Measurements from ENCODE around the gene GRIN2D. TPM values are rescaled to one million over a fixed set of nuclear protein-coding genes. Genes with fewer than 3 reads are reported as not detected.
A peak's percentile ranks its signal among the peaks of the same experiment; 100 is the strongest.

Gene GRIN2D
- 0.58 TPM for total RNA-seq
- polyA plus RNA-seq (ENCODE audit: insufficient read depth in 1 of 8, insufficient read length in 8 of 8, low replicate concordance in 1 of 8): 1 to 10 TPM in 7 of 8 donors, under 1 TPM in 1; 0.93 to 3.1 (median 2.1) TPM
- long read RNA-seq, donor 1: 0 reads
- long read RNA-seq, donor 2: 0 reads
- long read RNA-seq, donor 3: 0 reads
- long read RNA-seq, donor 4: 0 reads
- long read RNA-seq, donor 5: 0 reads
- long read RNA-seq, donor 6: 0 reads
- long read RNA-seq, donor 7: 0 reads
- long read RNA-seq, donor 8: 0 reads
- long read RNA-seq, donor 9: 0 reads
- long read RNA-seq, donor 10: 0 reads
- long read RNA-seq, donor 11: 0 reads

DNA sequence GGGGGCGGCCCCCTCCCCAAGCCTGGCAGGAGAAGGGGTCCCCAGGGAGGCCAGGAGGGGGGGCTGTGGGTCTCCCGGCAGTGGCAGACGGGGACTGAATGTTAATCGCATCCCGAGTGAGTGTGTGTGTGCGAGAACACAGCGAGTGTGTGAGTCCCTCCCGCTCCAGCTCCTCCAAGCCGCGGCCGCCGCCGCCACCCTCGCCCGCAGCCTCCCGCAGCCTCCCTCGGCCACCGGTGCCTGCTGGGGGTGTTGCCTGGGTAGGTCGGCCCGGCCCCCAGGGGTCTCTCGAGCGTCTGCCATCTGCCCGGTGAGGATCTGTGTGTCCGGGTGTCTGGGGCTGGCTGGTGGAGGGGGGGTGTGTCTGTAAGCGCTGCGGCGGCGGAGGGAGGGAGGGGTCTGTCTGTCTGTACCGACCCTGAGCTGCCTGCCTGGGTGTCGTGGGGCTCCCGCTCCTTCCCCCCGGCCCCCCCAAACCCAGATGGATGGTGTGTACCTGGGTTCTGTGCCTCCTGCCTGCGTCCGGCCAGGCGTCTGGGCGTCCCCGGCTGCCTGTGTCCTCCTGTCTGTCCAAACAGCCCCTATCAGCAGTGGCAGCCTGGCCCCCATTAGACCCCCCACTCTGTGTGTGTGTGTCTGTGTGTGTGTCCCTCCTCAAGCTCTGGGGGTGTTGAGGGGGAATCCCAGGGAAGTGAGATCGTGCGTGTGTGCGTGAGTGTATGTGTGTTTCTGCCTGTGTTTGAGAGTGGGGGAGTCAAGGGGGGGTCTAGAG is at the start of gene GRIN2D:
Gene GRIN2D (plus strand): TSS at position 110 of the 772 bp plus-strand sequence. CDS start 4,725 bp downstream, outside the sequence.
- DNase-seq: peak; percentile 55
- H3K27me3 ChIP-seq (ENCODE audit: control insufficient read depth, insufficient read depth, low read length): peaks cover 57% of the 10 kb centered on the region
- 0% methylated on average over 22 of the region's 40 CpGs for WGBS (ENCODE audit: insufficient coverage)
- H3K27ac ChIP-seq (ENCODE audit: low read length): no peak within 1 kb of the TSS
- peak within 1 kb of the TSS; percentile 25 for H3K4me3 ChIP-seq (ENCODE audit: low read length)
- H3K4me1 ChIP-seq (ENCODE audit: control insufficient read depth, insufficient read depth, low read length): peaks cover 61% of the 10 kb centered on the region
- H3K36me3 ChIP-seq (ENCODE audit: control insufficient read depth, insufficient read depth, low read length): peaks cover 9% of the 10 kb centered on the region
- H3K9me3 ChIP-seq (replicated peaks; ENCODE audit: control insufficient read depth, low read depth, low read length): no peaks in the 10 kb centered on the region

DNA sequence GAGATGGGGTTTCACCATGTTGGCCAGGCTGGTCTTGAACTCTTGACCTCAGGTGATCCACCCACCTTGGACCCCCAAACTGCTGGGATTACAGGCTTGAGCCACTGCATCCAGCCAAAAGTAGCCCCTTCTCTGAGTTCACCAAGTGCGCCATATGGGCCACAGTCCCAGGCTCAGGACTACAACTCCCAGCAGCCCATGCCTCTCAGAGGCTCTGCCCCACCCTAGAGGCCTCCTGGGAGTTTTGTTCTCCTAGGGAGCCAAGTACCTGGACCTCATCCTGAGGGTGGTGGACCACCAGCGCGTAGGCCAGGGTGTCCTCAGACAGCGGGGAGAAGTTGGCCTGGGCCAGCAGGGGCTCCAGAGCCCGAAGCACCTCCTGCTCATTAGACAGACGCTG is 48.6 kb upstream of the GRIN2D start:
- no peak overlapping the region for H3K27ac ChIP-seq (ENCODE audit: low read length)
- H3K36me3 ChIP-seq (ENCODE audit: control insufficient read depth, insufficient read depth, low read length): peaks cover 6% of the 10 kb centered on the region
- H3K4me3 ChIP-seq (ENCODE audit: low read length): no peak overlapping the region
- 93% methylated on average over 3 of the region's 6 CpGs for WGBS (ENCODE audit: insufficient coverage)
- DNase-seq: no peak
- H3K9me3 ChIP-seq (replicated peaks; ENCODE audit: control insufficient read depth, low read depth, low read length): no peaks in the 10 kb centered on the region
- peaks cover 9% of the 10 kb centered on the region for H3K4me1 ChIP-seq (ENCODE audit: control insufficient read depth, insufficient read depth, low read length)
- H3K27me3 ChIP-seq (ENCODE audit: control insufficient read depth, insufficient read depth, low read length): no peaks in the 10 kb centered on the region

DNA sequence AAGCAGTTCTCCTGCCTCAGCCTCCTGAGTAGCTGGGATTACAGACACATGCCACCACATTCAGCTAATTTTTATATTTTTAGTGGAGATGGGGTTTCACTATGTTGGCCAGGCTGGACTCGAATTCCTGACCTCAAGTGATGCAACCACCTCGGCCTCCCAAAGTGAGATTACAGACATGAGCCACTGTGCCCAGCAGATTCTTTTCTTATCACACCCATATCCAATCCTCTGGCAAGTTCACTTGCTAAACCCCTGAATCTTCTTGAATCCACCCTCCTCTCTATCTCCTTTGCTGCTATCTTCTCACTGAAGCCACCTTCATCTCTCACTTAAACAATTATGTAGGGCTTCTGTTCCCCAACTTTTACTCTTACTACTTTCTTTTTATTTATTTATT is 47.3 kb upstream of the GRIN2D start:
- H3K9me3 ChIP-seq (replicated peaks; ENCODE audit: control insufficient read depth, low read depth, low read length): no peaks in the 10 kb centered on the region
- no peak overlapping the region for H3K27ac ChIP-seq (ENCODE audit: low read length)
- WGBS (ENCODE audit: insufficient coverage): no CpG with 5 or more reads among the region's 2 CpGs
- no peaks in the 10 kb centered on the region for H3K27me3 ChIP-seq (ENCODE audit: control insufficient read depth, insufficient read depth, low read length)
- H3K4me1 ChIP-seq (ENCODE audit: control insufficient read depth, insufficient read depth, low read length): peaks cover 6% of the 10 kb centered on the region
- peaks cover 6% of the 10 kb centered on the region for H3K36me3 ChIP-seq (ENCODE audit: control insufficient read depth, insufficient read depth, low read length)
- DNase-seq: no peak
- no peak overlapping the region for H3K4me3 ChIP-seq (ENCODE audit: low read length)

DNA sequence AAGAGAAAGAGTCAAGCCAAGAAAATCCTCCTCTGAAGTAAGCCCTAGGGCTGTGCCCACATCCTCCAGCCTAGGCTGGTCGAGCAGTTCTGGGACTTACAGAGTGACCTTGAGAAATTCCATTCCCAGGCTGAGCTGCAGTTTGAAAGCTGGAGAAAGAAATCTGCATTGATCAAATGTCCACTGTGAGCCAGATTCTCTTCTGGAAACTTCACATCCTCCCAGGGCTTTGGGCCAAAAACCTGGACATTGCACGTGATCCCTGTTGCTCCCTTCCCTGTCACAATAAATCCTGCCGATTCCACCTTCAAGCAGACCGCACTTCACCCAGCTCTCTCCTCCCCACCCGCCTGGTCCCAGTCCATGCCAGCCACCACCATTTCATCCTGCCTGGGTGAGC is 45.4 kb upstream of the GRIN2D start:
- peak; percentile 79 for DNase-seq
- peaks cover 6% of the 10 kb centered on the region for H3K4me1 ChIP-seq (ENCODE audit: control insufficient read depth, insufficient read depth, low read length)
- H3K9me3 ChIP-seq (replicated peaks; ENCODE audit: control insufficient read depth, low read depth, low read length): no peaks in the 10 kb centered on the region
- no peak overlapping the region for H3K27ac ChIP-seq (ENCODE audit: low read length)
- no peaks in the 10 kb centered on the region for H3K36me3 ChIP-seq (ENCODE audit: control insufficient read depth, insufficient read depth, low read length)
- H3K27me3 ChIP-seq (ENCODE audit: control insufficient read depth, insufficient read depth, low read length): no peaks in the 10 kb centered on the region
- H3K4me3 ChIP-seq (ENCODE audit: low read length): no peak overlapping the region
- 31% methylated on average over 5 of the region's 5 CpGs for WGBS (ENCODE audit: insufficient coverage)

DNA sequence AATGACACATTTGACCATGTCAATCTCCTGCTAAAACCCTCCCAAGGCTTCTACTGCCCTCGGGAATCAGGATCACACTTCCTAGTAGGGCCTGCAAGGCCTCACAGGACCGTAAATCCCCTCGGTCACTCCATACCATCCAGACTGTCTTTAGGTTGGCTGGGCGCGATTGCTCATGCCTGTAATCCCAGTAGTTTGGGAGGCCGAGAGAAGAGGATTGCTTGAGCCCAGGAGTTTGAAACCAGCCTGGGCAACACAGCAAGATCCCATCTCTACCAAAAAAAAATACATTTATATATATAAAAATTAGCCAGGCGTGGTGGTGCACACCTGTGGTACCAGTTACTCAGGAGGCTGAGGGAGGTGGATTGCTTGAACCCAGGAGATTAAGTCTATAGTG is 44.7 kb upstream of the GRIN2D start:
- Histone ChIP-seq H3K27me3 (ENCODE audit: control insufficient read depth, insufficient read depth, low read length) (no peaks in the 10 kb centered on the region), H3K4me1 (ENCODE audit: control insufficient read depth, insufficient read depth, low read length) (peaks cover 6% of the 10 kb centered on the region), H3K36me3 (ENCODE audit: control insufficient read depth, insufficient read depth, low read length) (no peaks in the 10 kb centered on the region), H3K27ac (ENCODE audit: low read length) (no peak overlapping the region), H3K9me3 (replicated peaks; ENCODE audit: control insufficient read depth, low read depth, low read length) (no peaks in the 10 kb centered on the region), H3K4me3 (ENCODE audit: low read length) (no peak overlapping the region)
- no peak for DNase-seq
- WGBS (ENCODE audit: insufficient coverage): 85% methylated on average over 5 of the region's 7 CpGs

DNA sequence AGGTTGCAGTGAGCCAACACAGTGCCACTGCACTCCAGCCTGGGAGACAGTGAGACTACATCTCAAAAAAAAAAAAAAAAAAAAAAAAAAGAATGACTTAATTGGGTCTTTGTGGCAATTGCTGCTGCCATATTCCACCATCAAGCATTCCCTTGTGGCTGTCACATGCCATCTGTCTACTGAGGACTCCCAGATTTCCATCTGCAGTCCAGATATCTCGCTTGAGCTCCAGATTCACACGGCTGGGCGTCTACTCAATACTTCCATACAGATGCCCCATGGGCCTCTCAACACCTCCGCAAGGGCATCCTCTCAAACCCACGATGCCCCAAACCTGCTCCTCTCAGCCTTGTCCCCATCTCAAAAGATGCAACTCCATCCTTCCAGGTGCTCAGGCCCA is 42.6 kb upstream of the GRIN2D start:
- 90% methylated on average over 5 of the region's 5 CpGs for WGBS (ENCODE audit: insufficient coverage)
- DNase-seq: no peak
- H3K4me3 ChIP-seq (ENCODE audit: low read length): no peak overlapping the region
- H3K4me1 ChIP-seq (ENCODE audit: control insufficient read depth, insufficient read depth, low read length): peaks cover 6% of the 10 kb centered on the region
- no peak overlapping the region for H3K27ac ChIP-seq (ENCODE audit: low read length)
- no peaks in the 10 kb centered on the region for H3K9me3 ChIP-seq (replicated peaks; ENCODE audit: control insufficient read depth, low read depth, low read length)
- H3K27me3 ChIP-seq (ENCODE audit: control insufficient read depth, insufficient read depth, low read length): no peaks in the 10 kb centered on the region
- no peaks in the 10 kb centered on the region for H3K36me3 ChIP-seq (ENCODE audit: control insufficient read depth, insufficient read depth, low read length)

DNA sequence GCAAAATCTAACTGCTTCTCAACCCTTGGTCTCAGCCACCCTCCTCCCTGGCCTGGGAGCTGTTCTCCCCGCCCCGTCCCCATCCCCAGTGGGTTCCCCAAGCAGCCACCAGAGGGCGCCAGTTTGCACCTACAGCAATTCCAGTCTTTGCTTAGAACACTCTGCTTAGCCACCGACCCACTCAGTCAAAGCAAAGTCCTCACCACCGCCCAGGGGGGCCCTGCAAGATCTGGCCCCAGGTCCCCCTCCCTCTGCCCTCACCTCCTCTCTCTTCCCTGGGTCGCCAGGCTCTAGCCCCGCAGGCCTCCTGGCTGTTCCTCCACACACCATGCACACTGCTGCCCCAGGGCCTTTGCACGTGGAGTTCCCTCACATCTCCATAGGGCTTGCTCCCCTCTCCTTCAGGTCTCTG is 42.1 kb upstream of the GRIN2D start:
- 50% methylated on average over 8 of the region's 8 CpGs for WGBS (ENCODE audit: insufficient coverage)
- DNase-seq: no peak

DNA sequence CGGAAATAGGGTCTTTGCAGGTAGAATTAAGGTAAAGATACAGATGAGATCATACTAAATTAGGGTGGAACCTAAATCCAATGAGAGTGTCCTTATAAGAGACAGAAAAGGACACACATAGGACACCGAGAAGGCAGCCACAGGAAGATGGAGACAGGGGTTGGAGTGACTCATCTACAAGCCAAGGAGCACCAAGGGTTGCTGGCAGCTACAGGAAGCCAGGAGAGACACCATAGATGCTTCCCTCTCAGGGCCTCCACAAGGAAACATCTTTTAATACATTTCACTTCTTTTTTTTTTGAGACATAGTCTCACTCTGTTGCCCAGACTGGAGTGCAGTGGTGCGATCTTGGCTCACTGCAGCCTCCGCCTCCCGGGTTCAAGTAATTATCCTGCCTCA is 39.8 kb upstream of the GRIN2D start:
- DNase-seq: no peak
- no peaks in the 10 kb centered on the region for H3K27me3 ChIP-seq (ENCODE audit: control insufficient read depth, insufficient read depth, low read length)
- no peak overlapping the region for H3K27ac ChIP-seq (ENCODE audit: low read length)
- no peaks in the 10 kb centered on the region for H3K36me3 ChIP-seq (ENCODE audit: control insufficient read depth, insufficient read depth, low read length)
- no peak overlapping the region for H3K4me3 ChIP-seq (ENCODE audit: low read length)
- no peaks in the 10 kb centered on the region for H3K9me3 ChIP-seq (replicated peaks; ENCODE audit: control insufficient read depth, low read depth, low read length)
- no peaks in the 10 kb centered on the region for H3K4me1 ChIP-seq (ENCODE audit: control insufficient read depth, insufficient read depth, low read length)
- 69% methylated on average over 2 of the region's 5 CpGs for WGBS (ENCODE audit: insufficient coverage)

More for the DNA sequence above, 42.1 kb upstream of the GRIN2D start:
- no peak overlapping the region for H3K27ac ChIP-seq (ENCODE audit: low read length)
- peaks cover 6% of the 10 kb centered on the region for H3K4me1 ChIP-seq (ENCODE audit: control insufficient read depth, insufficient read depth, low read length)
- no peaks in the 10 kb centered on the region for H3K9me3 ChIP-seq (replicated peaks; ENCODE audit: control insufficient read depth, low read depth, low read length)
- H3K4me3 ChIP-seq (ENCODE audit: low read length): no peak overlapping the region
- H3K27me3 ChIP-seq (ENCODE audit: control insufficient read depth, insufficient read depth, low read length): no peaks in the 10 kb centered on the region
- H3K36me3 ChIP-seq (ENCODE audit: control insufficient read depth, insufficient read depth, low read length): no peaks in the 10 kb centered on the region

DNA sequence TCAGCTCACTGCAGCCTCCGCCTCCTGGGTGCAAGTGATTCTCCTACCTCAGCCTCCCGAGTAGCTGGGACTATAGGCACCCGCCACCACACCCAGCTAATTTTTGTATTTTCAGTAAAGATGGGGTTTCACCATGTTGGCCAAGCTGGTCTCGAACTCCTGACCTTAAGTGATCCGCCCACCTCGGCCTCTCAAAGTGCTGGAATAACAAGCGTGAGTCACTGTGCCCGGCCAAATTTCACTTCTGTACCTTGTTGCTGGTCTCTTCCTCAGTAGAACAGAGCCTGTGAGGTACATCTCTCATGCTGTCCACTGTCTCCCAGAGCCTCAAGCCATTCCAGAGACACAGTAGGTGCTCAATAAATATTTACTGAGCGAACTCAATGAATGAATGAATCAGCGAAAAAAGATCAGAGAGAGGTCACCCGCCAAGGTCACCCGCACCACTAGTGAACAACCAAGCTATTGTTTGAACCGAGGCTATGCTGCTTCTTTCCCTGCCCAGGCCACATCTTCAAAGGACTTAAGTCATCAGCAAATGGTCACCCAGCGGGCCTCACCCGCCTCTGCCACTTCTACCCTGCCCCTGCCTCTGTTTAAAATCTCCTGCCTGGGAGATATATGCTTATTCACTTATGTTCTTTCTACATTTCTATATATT is 39.0 kb upstream of the GRIN2D start:
- Histone ChIP-seq H3K27ac (ENCODE audit: low read length) (no peak overlapping the region), H3K36me3 (ENCODE audit: control insufficient read depth, insufficient read depth, low read length) (no peaks in the 10 kb centered on the region), H3K27me3 (ENCODE audit: control insufficient read depth, insufficient read depth, low read length) (no peaks in the 10 kb centered on the region), H3K4me1 (ENCODE audit: control insufficient read depth, insufficient read depth, low read length) (no peaks in the 10 kb centered on the region), H3K4me3 (ENCODE audit: low read length) (no peak overlapping the region), H3K9me3 (replicated peaks; ENCODE audit: control insufficient read depth, low read depth, low read length) (no peaks in the 10 kb centered on the region)
- DNase-seq: no peak
- WGBS (ENCODE audit: insufficient coverage): 71% methylated on average over 8 of the region's 15 CpGs

DNA sequence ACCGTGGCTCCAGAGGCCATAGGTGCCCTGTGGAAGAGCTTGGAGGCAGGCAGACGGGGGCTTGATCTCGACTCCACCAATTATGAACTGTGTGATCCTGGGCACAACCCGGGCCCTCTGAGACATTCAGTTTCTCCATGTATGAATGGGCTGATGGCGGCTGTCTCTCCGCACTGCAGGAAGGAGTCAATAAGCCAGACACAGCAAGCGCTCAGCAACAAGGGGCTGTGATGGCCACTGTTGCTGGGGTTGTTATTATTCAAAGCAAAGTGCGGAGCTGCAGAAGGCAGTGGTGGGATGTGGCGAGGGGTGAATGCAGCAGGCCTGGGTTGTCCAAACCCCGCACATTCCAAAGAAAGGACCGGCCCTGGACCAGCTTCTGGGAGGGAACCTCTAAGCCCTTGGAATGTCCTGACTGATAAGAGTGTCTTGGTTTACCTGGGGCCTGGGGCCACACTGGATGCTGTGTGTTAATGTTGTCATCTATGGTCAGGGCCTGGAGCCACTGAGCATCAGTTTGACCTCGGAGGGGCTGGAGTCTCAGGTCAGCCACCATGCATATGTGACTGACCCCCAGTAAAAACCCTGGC is 38.0 kb upstream of the GRIN2D start:
- H3K4me3 ChIP-seq (ENCODE audit: low read length): no peak overlapping the region
- H3K4me1 ChIP-seq (ENCODE audit: control insufficient read depth, insufficient read depth, low read length): no peaks in the 10 kb centered on the region
- H3K27ac ChIP-seq (ENCODE audit: low read length): no peak overlapping the region
- H3K36me3 ChIP-seq (ENCODE audit: control insufficient read depth, insufficient read depth, low read length): peaks cover 3% of the 10 kb centered on the region
- H3K9me3 ChIP-seq (replicated peaks; ENCODE audit: control insufficient read depth, low read depth, low read length): no peaks in the 10 kb centered on the region
- H3K27me3 ChIP-seq (ENCODE audit: control insufficient read depth, insufficient read depth, low read length): no peaks in the 10 kb centered on the region
- DNase-seq: no peak
- WGBS (ENCODE audit: insufficient coverage): 86% methylated on average over 12 of the region's 12 CpGs

All from muscle of leg (tissue), 16 donors.